Measurements from ENCODE around the gene DEGS1. TPM values are rescaled to one million over a fixed set of nuclear protein-coding genes. Genes with fewer than 3 reads are reported as not detected.
A peak's percentile ranks its signal among the peaks of the same experiment; 100 is the strongest.

Gene DEGS1
- total and polyA plus RNA-seq, 10 donors: 29.2 to 102 (median 53.0) TPM

GRCh38 chr1:224157316-224157715 lies 25.7 kb upstream of the DEGS1 start:
- Histone ChIP-seq H3K4me3 (no peak overlapping the region), H3K4me1 (no peaks in the 10 kb centered on the region), H3K9me3 (no peaks in the 10 kb centered on the region), H3K36me3 (peaks cover 0 to 88% (median 52%) of the 10 kb centered on the region in 6 donors), H3K27ac (no peak overlapping the region), H3K27me3 (replicated peaks in 1 of 7) (no peaks in the 10 kb centered on the region)
- intact Hi-C loops (cut with DNase I; ENCODE audit: low total_unique reads): no loop called here
- 94 to 96% (median 94%) methylated on average over 11 of the region's 11 CpGs for WGBS, 5 donors
- TF ChIP-seq POLR2AphosphoS5 (IDR thresholded peaks at IDR 0.05) (no peak), POLR2A (IDR thresholded peaks at IDR 0.05) (no peak)
- TF ChIP-seq, protein P1, sequence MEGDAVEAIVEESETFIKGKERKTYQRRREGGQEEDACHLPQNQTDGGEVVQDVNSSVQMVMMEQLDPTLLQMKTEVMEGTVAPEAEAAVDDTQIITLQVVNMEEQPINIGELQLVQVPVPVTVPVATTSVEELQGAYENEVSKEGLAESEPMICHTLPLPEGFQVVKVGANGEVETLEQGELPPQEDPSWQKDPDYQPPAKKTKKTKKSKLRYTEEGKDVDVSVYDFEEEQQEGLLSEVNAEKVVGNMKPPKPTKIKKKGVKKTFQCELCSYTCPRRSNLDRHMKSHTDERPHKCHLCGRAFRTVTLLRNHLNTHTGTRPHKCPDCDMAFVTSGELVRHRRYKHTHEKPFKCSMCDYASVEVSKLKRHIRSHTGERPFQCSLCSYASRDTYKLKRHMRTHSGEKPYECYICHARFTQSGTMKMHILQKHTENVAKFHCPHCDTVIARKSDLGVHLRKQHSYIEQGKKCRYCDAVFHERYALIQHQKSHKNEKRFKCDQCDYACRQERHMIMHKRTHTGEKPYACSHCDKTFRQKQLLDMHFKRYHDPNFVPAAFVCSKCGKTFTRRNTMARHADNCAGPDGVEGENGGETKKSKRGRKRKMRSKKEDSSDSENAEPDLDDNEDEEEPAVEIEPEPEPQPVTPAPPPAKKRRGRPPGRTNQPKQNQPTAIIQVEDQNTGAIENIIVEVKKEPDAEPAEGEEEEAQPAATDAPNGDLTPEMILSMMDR (IDR thresholded peaks at IDR 0.05 in 8 of 11, conservative IDR thresholded peaks at IDR 0.05 in 3 of 11): no peak
- no peak for DNase-seq

GRCh38 chr1:224159541-224159940 lies 23.5 kb upstream of the DEGS1 start:
- DNase-seq: no peak
- H3K36me3 ChIP-seq: peaks cover 0 to 74% (median 46%) of the 10 kb centered on the region in 6 donors
- TF ChIP-seq POLR2A (IDR thresholded peaks at IDR 0.05) (no peak), POLR2AphosphoS5 (IDR thresholded peaks at IDR 0.05) (no peak)
- TF ChIP-seq, protein P1 (IDR thresholded peaks at IDR 0.05 in 8 of 11, conservative IDR thresholded peaks at IDR 0.05 in 3 of 11): no peak
- H3K9me3 ChIP-seq: no peaks in the 10 kb centered on the region
- H3K27ac ChIP-seq: no peak overlapping the region
- WGBS, 5 donors: 75 to 79% (median 76%) methylated on average over 6 of the region's 6 CpGs
- no peaks in the 10 kb centered on the region for H3K27me3 ChIP-seq (replicated peaks in 1 of 7)
- H3K4me3 ChIP-seq: no peak overlapping the region
- peaks cover 0 to 9% (median 0%) of the 10 kb centered on the region in 6 donors for H3K4me1 ChIP-seq
- intact Hi-C loops (cut with DNase I; ENCODE audit: low total_unique reads): no loop called here

- Histone ChIP-seq H3K9me3 (no peaks in the 10 kb centered on the region), H3K36me3 (peaks cover 0 to 69% (median 46%) of the 10 kb centered on the region in 6 donors), H3K27me3 (replicated peaks in 1 of 7) (no peaks in the 10 kb centered on the region), H3K27ac (no peak overlapping the region), H3K4me3 (no peak overlapping the region), H3K4me1 (peaks cover 0 to 12% (median 0%) of the 10 kb centered on the region in 6 donors)
- intact Hi-C loops (cut with DNase I; ENCODE audit: low total_unique reads): no loop called here
- no peak for DNase-seq
- 91 to 99% (median 94%) methylated on average over 9 of the region's 9 CpGs for WGBS, 5 donors
- TF ChIP-seq POLR2AphosphoS5 (IDR thresholded peaks at IDR 0.05) (no peak), POLR2A (IDR thresholded peaks at IDR 0.05) (no peak)
- TF ChIP-seq, protein P1 (IDR thresholded peaks at IDR 0.05 in 8 of 11, conservative IDR thresholded peaks at IDR 0.05 in 3 of 11): no peak
Observed at GRCh38 chr1:224160171-224160682, 22.8 kb upstream of the DEGS1 start.

DNA sequence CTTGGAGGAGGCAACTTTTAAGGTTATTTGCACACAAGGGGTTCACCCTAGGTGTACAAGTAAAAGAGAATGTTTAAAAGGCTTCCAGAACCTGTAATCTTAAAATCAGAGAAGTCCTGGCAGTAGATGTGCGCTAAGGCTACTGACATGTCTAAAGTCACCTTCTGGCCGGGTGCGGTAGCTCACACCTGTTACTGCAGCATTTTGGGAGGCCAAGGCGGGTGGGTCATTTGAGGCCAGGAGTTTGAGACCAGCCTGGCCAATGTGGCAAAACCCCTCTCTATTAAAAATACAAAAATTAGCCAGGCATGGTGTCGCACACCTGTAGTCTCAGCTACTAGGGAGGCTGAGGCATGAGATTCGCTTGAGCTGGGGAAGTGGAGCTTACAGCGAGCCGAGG lies 20.3 kb upstream of the DEGS1 start:
- H3K27me3 ChIP-seq (replicated peaks in 1 of 7): no peaks in the 10 kb centered on the region
- no peak for DNase-seq
- no peak overlapping the region for H3K4me3 ChIP-seq
- 94 to 97% (median 94%) methylated on average over 8 of the region's 8 CpGs for WGBS, 5 donors
- H3K36me3 ChIP-seq: peaks cover 0 to 43% (median 22%) of the 10 kb centered on the region in 6 donors
- TF ChIP-seq POLR2A (IDR thresholded peaks at IDR 0.05) (no peak), POLR2AphosphoS5 (IDR thresholded peaks at IDR 0.05) (no peak)
- TF ChIP-seq, protein P1 (IDR thresholded peaks at IDR 0.05 in 8 of 11, conservative IDR thresholded peaks at IDR 0.05 in 3 of 11): no peak
- H3K9me3 ChIP-seq: no peaks in the 10 kb centered on the region
- peaks cover 0 to 16% (median 0%) of the 10 kb centered on the region in 6 donors for H3K4me1 ChIP-seq
- peak overlapping the region in 1 of 8 donors; percentile 31 for H3K27ac ChIP-seq
- intact Hi-C loops (cut with DNase I; ENCODE audit: low total_unique reads): no loop called here

Measured in spleen (tissue), 11 donors.